Karpas-422 (cell line): ENCODE results near the gene PPFIA1. TPM values are rescaled to one million over a fixed set of nuclear protein-coding genes. Genes with fewer than 3 reads are reported as not detected.
"Not testable (repeated sequence)": the region's sequence is repeated elsewhere in the genome, so short reads cannot be mapped to it uniquely, and the experiment has no call there.

Experiments
- DNase-seq: peaks from one replicate; pipeline ENCODE4 v3.0.0-alpha.2; 2015
- H2AFZ ChIP-seq: fragments of 200-600 bp; sonication (generic); 2 replicates; pipeline ENCODE4 v1.6.1; 2014; ENCODE audit warnings: antibody characterized with exemption, low read length, mixed read lengths
- H3K27ac ChIP-seq: fragments of 200-600 bp; sonication (generic); 2 replicates; pipeline ENCODE4 v1.5.1; 2014; ENCODE audit warnings: mild to moderate bottlenecking, low read length, moderate library complexity
- H3K27me3 ChIP-seq: fragments of 200-600 bp; sonication (generic); 2 replicates; pipeline ENCODE4 v1.6.1; 2014; ENCODE audit warnings: low read length, mixed read lengths
- H3K36me3 ChIP-seq: fragments of 200-600 bp; sonication (generic); 2 replicates; pipeline ENCODE4 v1.6.1; 2014; ENCODE audit warnings: low read length, mixed read lengths; ENCODE audit not compliant: insufficient read depth
- H3K4me1 ChIP-seq: fragments of 200-600 bp; sonication (generic); 2 replicates; pipeline ENCODE4 v1.6.1; 2014; ENCODE audit warnings: mild to moderate bottlenecking, low read length, mixed read lengths
- H3K4me2 ChIP-seq: fragments of 200-600 bp; sonication (generic); 2 replicates; pipeline ENCODE4 v1.6.1; 2014; ENCODE audit warnings: low read length, low read depth, mild to moderate bottlenecking; ENCODE audit not compliant: poor library complexity, severe bottlenecking
- H3K4me3 ChIP-seq: fragments of 200-600 bp; sonication (generic); 2 replicates; pipeline ENCODE4 v1.5.1; 2014; ENCODE audit warnings: mild to moderate bottlenecking, antibody characterized with exemption, low read length, mixed read lengths
- H3K79me2 ChIP-seq: fragments of 200-600 bp; sonication (generic); 2 replicates; pipeline ENCODE4 v1.6.1; 2014; ENCODE audit warnings: mild to moderate bottlenecking, low read length, mixed read lengths
- H3K9ac ChIP-seq: fragments of 200-600 bp; sonication (generic); 2 replicates; pipeline ENCODE4 v1.6.0; 2014; ENCODE audit warnings: low read length
- H3K9me2 ChIP-seq: fragments of 200-600 bp; sonication (generic), shearing (Covaris generic); replicated peaks from 2 replicates; pipeline ENCODE4 v1.6.0; 2014; ENCODE audit warnings: mild to moderate bottlenecking, low read length, moderate library complexity; ENCODE audit not compliant: insufficient read depth
- H3K9me3 ChIP-seq: fragments of 300-700, 200-600 bp; sonication (generic); 2 replicates; pipeline ENCODE4 v1.6.1; 2014; ENCODE audit warnings: low read length, mixed read lengths
- H4K20me1 ChIP-seq: fragments of 200-600 bp; sonication (generic); 2 replicates; pipeline ENCODE4 v1.6.1; 2014; ENCODE audit warnings: mild to moderate bottlenecking, antibody characterized with exemption, low read length, low read depth; ENCODE audit not compliant: insufficient read depth
- total RNA-seq: library from RNA; depleted of rRNA; stranded (reverse); fragments of >200 nt; shearing (Covaris generic); gene quantifications from 2 replicates; pipeline ENCODE4 v1.2.3, GENCODE V29; 2014; ENCODE audit warnings: low replicate concordance

PPFIA1 gene
- total RNA-seq, 1 experiment from 2014 or later, result 24.6 TPM

DNA sequence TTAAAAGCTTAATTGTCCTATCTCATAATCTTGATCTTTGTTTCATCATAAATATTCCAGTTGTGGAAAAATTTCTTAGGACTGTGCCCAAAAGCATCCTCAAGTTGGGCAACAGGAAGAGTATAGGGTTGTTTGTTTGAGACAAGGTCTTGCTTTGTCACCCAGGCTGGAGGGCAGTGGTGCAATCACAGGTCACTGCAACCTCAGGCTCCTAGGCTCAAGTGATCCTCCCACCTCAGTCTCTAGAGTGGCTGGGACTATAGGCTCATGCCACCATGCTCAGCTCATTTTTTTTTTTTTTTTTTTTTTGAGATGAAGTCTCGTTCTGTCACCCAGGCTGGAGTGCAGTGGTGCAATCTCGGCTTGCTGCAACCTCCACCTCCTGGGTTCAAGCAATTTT, 11.4 kb upstream of the PPFIA1 start:
- H3K79me2 ChIP-seq, result not testable (repeated sequence)

GRCh38 chr11:70262951-70263350, 7.5 kb upstream of the PPFIA1 start:
- no peak overlapping the region for H2AFZ ChIP-seq
- no peaks in the 10 kb centered on the region for H3K9me3 ChIP-seq
- no peak overlapping the region for H3K27ac ChIP-seq
- no peak overlapping the region for H3K9ac ChIP-seq
- no peaks in the 10 kb centered on the region for H3K27me3 ChIP-seq
- H3K4me2 ChIP-seq, result no peak overlapping the region
- H3K4me1 ChIP-seq, result peaks cover 17% of the 10 kb centered on the region
- no peaks in the 10 kb centered on the region for H3K36me3 ChIP-seq
- no peaks in the 10 kb centered on the region for H3K79me2 ChIP-seq
- DNase-seq, result no peak
- H3K4me3 ChIP-seq, result no peak overlapping the region
- H4K20me1 ChIP-seq, result no peaks in the 10 kb centered on the region
- H3K9me2 ChIP-seq, result no peaks in the 10 kb centered on the region

More for the DNA sequence above, 11.4 kb upstream of the PPFIA1 start:
- H4K20me1 ChIP-seq, H3K9me2 ChIP-seq, H3K4me3 ChIP-seq, H3K36me3 ChIP-seq, H3K9me3 ChIP-seq, H3K27ac ChIP-seq, H3K4me1 ChIP-seq, H3K9ac ChIP-seq, H3K4me2 ChIP-seq, H3K27me3 ChIP-seq, H2AFZ ChIP-seq, DNase-seq: not testable (repeated sequence)

DNA sequence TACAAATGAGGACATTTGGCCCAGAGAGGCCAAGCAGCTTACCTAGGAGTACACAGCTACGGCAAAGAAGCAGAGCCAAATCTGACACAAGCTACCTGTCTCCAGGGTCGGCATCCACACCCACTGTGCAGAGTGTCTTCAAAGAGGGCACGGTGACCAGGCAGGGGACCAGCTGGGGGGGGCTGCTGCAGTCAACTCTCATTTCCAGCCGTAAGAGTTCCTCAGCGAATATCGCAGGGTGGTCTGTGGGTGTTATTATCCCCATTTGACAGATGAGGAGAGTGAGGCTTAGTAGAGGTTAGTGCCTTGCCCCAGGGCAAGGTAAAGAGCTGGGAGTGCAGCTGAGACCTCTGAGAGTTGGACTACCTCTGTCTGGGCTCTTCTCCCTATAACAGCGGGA, 7.1 kb upstream of the PPFIA1 start:
- Histone ChIP-seq H3K36me3 (no peaks in the 10 kb centered on the region), H3K9me2 (no peaks in the 10 kb centered on the region), H4K20me1 (no peaks in the 10 kb centered on the region)

GRCh38 chr11:70265341-70265740, 5.1 kb upstream of the PPFIA1 start:
- no peaks in the 10 kb centered on the region for H3K9me3 ChIP-seq
- H3K4me3 ChIP-seq, result peak overlapping the region; percentile 61
- peaks cover 24% of the 10 kb centered on the region for H3K4me1 ChIP-seq
- no peak overlapping the region for H3K27ac ChIP-seq
- no peaks in the 10 kb centered on the region for H3K27me3 ChIP-seq
- peak overlapping the region; percentile 74 for H3K4me2 ChIP-seq
- no peaks in the 10 kb centered on the region for H4K20me1 ChIP-seq
- H3K9me2 ChIP-seq, result no peaks in the 10 kb centered on the region
- peak; percentile 87 for DNase-seq
- peak overlapping the region; percentile 55 for H3K9ac ChIP-seq
- no peaks in the 10 kb centered on the region for H3K36me3 ChIP-seq
- H3K79me2 ChIP-seq, result no peaks in the 10 kb centered on the region
- peak overlapping the region; percentile 89; the same call in 1 of the 2 replicates for H2AFZ ChIP-seq

More for the DNA sequence above, 7.1 kb upstream of the PPFIA1 start:
- no peaks in the 10 kb centered on the region for H3K9me3 ChIP-seq
- H3K4me3 ChIP-seq, result no peak overlapping the region
- H3K79me2 ChIP-seq, result no peaks in the 10 kb centered on the region
- no peak overlapping the region for H2AFZ ChIP-seq
- DNase-seq, result no peak
- H3K27me3 ChIP-seq, result no peaks in the 10 kb centered on the region
- H3K4me1 ChIP-seq, result peaks cover 17% of the 10 kb centered on the region
- no peak overlapping the region for H3K9ac ChIP-seq
- no peak overlapping the region for H3K27ac ChIP-seq
- no peak overlapping the region for H3K4me2 ChIP-seq

- Histone ChIP-seq H3K9me3 (no peaks in the 10 kb centered on the region), H3K9ac (no peak overlapping the region), H3K27ac (no peak overlapping the region), H4K20me1 (0 out of 2 replicates have a peak, but pooled peaks cover 5% of the 10 kb centered on the region), H3K4me1 (peaks cover 37% of the 10 kb centered on the region), H3K79me2 (peaks cover 18% of the 10 kb centered on the region), H3K4me3 (no peak overlapping the region), H3K27me3 (no peaks in the 10 kb centered on the region), H3K36me3 (no peaks in the 10 kb centered on the region; the same call in 1 of the 2 replicates), H2AFZ (no peak overlapping the region), H3K4me2 (no peak overlapping the region), H3K9me2 (no peaks in the 10 kb centered on the region)
- no peak for DNase-seq
Observed at GRCh38 chr11:70267405-70267950, 3.0 kb upstream of the PPFIA1 start.

- H3K27ac ChIP-seq, result no peak overlapping the region
- no peaks in the 10 kb centered on the region for H3K9me3 ChIP-seq
- H2AFZ ChIP-seq, result no peak overlapping the region
- no peaks in the 10 kb centered on the region for H3K27me3 ChIP-seq
- H3K36me3 ChIP-seq, result peaks cover 4% of the 10 kb centered on the region; the same call in 1 of the 2 replicates
- H3K9me2 ChIP-seq, result no peaks in the 10 kb centered on the region
- H3K9ac ChIP-seq, result no peak overlapping the region
- no peak for DNase-seq
- H3K79me2 ChIP-seq, result peaks cover 28% of the 10 kb centered on the region
- peaks cover 44% of the 10 kb centered on the region for H3K4me1 ChIP-seq
- 0 out of 2 replicates have a peak, but pooled peaks cover 5% of the 10 kb centered on the region for H4K20me1 ChIP-seq
- no peak overlapping the region for H3K4me3 ChIP-seq
- H3K4me2 ChIP-seq, result no peak overlapping the region
Observed at GRCh38 chr11:70268526-70268925, 2.0 kb upstream of the PPFIA1 start.

DNA sequence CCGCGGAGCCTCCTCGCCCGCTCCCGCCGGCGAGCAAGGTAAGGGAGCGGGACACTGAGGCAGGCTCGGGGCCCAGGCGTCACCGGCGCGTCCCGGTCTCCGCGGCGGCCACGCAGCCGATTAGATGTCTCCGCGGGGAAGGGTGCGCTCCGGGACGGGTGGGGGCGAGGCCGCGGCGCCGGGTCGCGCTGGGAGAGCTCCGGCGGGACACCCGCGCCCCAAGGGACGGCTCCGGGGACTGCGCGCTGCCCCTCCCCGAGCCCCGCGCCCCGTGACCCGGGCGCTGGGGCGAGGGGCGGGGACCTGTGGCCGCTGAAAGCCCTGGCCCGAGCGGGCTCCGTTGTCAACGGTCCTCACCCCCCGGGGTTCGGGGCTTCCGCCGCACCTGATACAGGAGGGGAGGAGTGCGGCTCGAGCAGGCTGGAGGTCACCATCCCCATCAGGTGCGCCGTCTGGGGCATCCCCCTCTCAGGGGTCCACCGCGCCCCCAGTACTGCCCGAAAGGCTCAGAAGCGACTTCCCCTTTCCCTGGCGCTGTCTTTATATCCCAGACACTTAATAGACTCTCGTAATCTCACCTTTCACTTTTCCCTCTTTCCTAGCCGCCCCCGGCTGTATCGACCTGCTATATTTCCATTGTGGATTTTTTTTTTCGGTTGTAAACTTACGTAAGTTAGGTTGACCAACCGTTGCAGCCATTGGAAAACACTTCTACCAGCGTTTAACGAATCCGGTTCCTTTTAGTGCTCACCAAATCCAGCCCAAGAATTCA, 573 bp downstream of the PPFIA1 start:
- H3K9me2 ChIP-seq, result no peaks in the 10 kb centered on the region
- H3K9ac ChIP-seq, result peak overlapping the region; percentile 92
- 0 out of 2 replicates have a peak, but pooled peaks cover 5% of the 10 kb centered on the region for H4K20me1 ChIP-seq
- H3K4me2 ChIP-seq, result peak overlapping the region; percentile 96
- no peak overlapping the region for H2AFZ ChIP-seq
- peak; percentile 57 for DNase-seq
- no peaks in the 10 kb centered on the region for H3K27me3 ChIP-seq
- H3K9me3 ChIP-seq, result no peaks in the 10 kb centered on the region
- H3K36me3 ChIP-seq, result peaks cover 19% of the 10 kb centered on the region
- peak overlapping the region; percentile 78 for H3K4me3 ChIP-seq
- peaks cover 54% of the 10 kb centered on the region for H3K79me2 ChIP-seq
- peaks cover 30% of the 10 kb centered on the region for H3K4me1 ChIP-seq
- 0 out of 2 replicates have a peak overlapping the region, but pooled peaks have one; percentile 12 for H3K27ac ChIP-seq

DNA sequence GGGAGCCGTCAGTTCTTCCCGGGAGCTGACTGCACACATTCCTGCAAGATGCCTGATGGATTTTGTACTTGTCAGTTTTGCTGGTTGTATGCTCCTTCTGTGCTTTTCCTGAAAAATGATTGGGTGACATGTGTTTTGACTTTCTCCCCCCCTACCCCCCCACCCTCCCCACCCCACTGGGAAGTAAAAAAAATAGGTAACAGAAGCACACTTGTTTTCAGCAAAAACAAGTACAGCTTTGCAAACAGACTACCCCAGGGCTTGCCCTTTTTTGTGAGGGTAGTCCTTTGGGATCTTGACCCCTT, 1.1 kb downstream of the PPFIA1 start:
- peak overlapping the region; percentile 96 for H3K4me2 ChIP-seq
- H3K4me1 ChIP-seq, result peaks cover 28% of the 10 kb centered on the region
- DNase-seq, result no peak
- no peaks in the 10 kb centered on the region for H3K27me3 ChIP-seq
- H3K79me2 ChIP-seq, result peaks cover 59% of the 10 kb centered on the region
- H3K9me2 ChIP-seq, result no peaks in the 10 kb centered on the region
- peak overlapping the region; percentile 92 for H3K9ac ChIP-seq
- H3K4me3 ChIP-seq, result peak overlapping the region; percentile 78
- no peak overlapping the region for H2AFZ ChIP-seq
- H3K36me3 ChIP-seq, result peaks cover 24% of the 10 kb centered on the region
- 0 out of 2 replicates have a peak, but pooled peaks cover 5% of the 10 kb centered on the region for H4K20me1 ChIP-seq
- no peaks in the 10 kb centered on the region for H3K9me3 ChIP-seq
- H3K27ac ChIP-seq, result no peak overlapping the region
